ENCODE measurements around the gene HECTD1. TPM values are rescaled to one million over a fixed set of nuclear protein-coding genes. Genes with fewer than 3 reads are reported as not detected.
A peak's percentile ranks its signal among the peaks of the same experiment; 100 is the strongest.

HECTD1 gene
- total RNA-seq, 1 donor from 2014 or later: 291 TPM

GRCh38 chr14:31181271-31181670, 26.3 kb downstream of the HECTD1 start:
- H3K27me3 ChIP-seq (ENCODE audit: control insufficient read depth, insufficient read depth, low read length): no peaks in the 10 kb centered on the region
- no peaks in the 10 kb centered on the region for H3K36me3 ChIP-seq (ENCODE audit: control insufficient read depth, insufficient read depth, low read length)
- no peak overlapping the region for H3K4me3 ChIP-seq (ENCODE audit: low read depth, low read length)
- TF ChIP-seq CTCF (IDR thresholded peaks at IDR 0.05; ENCODE audit: insufficient read depth, low read length, severe bottlenecking): no peak
- FAIRE-seq (no peak), DNase-seq (ENCODE audit: low read depth) (no peak)

GRCh38 chr14:31180299-31181051, 27.1 kb downstream of the HECTD1 start:
- no peak for FAIRE-seq
- no peaks in the 10 kb centered on the region for H3K36me3 ChIP-seq (ENCODE audit: control insufficient read depth, insufficient read depth, low read length)

GRCh38 chr14:31174433-31174832, 33.2 kb downstream of the HECTD1 start:
- TF ChIP-seq CTCF (IDR thresholded peaks at IDR 0.05; ENCODE audit: insufficient read depth, low read length, severe bottlenecking): no peak
- Histone ChIP-seq H3K36me3 (ENCODE audit: control insufficient read depth, insufficient read depth, low read length) (peaks cover 5% of the 10 kb centered on the region), H3K27me3 (ENCODE audit: control insufficient read depth, insufficient read depth, low read length) (no peaks in the 10 kb centered on the region), H3K4me3 (ENCODE audit: low read depth, low read length) (no peak overlapping the region)
- FAIRE-seq (no peak), DNase-seq (ENCODE audit: low read depth) (no peak)

More at GRCh38 chr14:31180299-31181051, 27.1 kb downstream of the HECTD1 start:
- DNase-seq (ENCODE audit: low read depth): peak; percentile 21
- TF ChIP-seq CTCF (IDR thresholded peaks at IDR 0.05; ENCODE audit: insufficient read depth, low read length, severe bottlenecking): no peak
- Histone ChIP-seq H3K27me3 (ENCODE audit: control insufficient read depth, insufficient read depth, low read length) (no peaks in the 10 kb centered on the region), H3K4me3 (ENCODE audit: low read depth, low read length) (no peak overlapping the region)

- no peak overlapping the region for H3K4me3 ChIP-seq (ENCODE audit: low read depth, low read length)
- TF ChIP-seq CTCF (IDR thresholded peaks at IDR 0.05; ENCODE audit: insufficient read depth, low read length, severe bottlenecking): no peak
- FAIRE-seq: no peak
- DNase-seq (ENCODE audit: low read depth): no peak
- peaks cover 7% of the 10 kb centered on the region for H3K36me3 ChIP-seq (ENCODE audit: control insufficient read depth, insufficient read depth, low read length)
- no peaks in the 10 kb centered on the region for H3K27me3 ChIP-seq (ENCODE audit: control insufficient read depth, insufficient read depth, low read length)
Observed at GRCh38 chr14:31173120-31173837, 34.3 kb downstream of the HECTD1 start.

- Histone ChIP-seq H3K4me3 (ENCODE audit: low read depth, low read length) (no peak overlapping the region), H3K36me3 (ENCODE audit: control insufficient read depth, insufficient read depth, low read length) (peaks cover 10% of the 10 kb centered on the region), H3K27me3 (ENCODE audit: control insufficient read depth, insufficient read depth, low read length) (no peaks in the 10 kb centered on the region)
- no peak for TF ChIP-seq CTCF (IDR thresholded peaks at IDR 0.05; ENCODE audit: insufficient read depth, low read length, severe bottlenecking)
- FAIRE-seq: no peak
- DNase-seq (ENCODE audit: low read depth): no peak
Observed at GRCh38 chr14:31172084-31172483, 35.5 kb downstream of the HECTD1 start.
